Breast epithelium (tissue), 4 donors: ENCODE data around the gene TGFA. TPM values are rescaled to one million over a fixed set of nuclear protein-coding genes. Genes with fewer than 3 reads are reported as not detected.

Source experiments
- DNase-seq, 2 donors: peaks; one replicate each; pipeline ENCODE4 v3.0.0-alpha.2; 2019; ENCODE audit warnings: low spot score in 2 of 2
- H3K27ac ChIP-seq, 2 donors: fragments of 200-600 bp; sonication (generic) in 1 of 2; one replicate each; pipeline ENCODE4 v1.5.1; 2016 to 2019; ENCODE audit warnings: mild to moderate bottlenecking in 1 of 2
- H3K27me3 ChIP-seq, 2 donors: fragments of 200-600 bp; sonication (generic) in 1 of 2; one replicate each; pipeline versions ENCODE4 v1.5.1 to v1.6.0; 2017 to 2019; ENCODE audit warnings: control low read depth in 1 of 2, mild to moderate bottlenecking in 1 of 2
- H3K36me3 ChIP-seq: fragments of 200-600 bp; one replicate; pipeline ENCODE4 v1.5.1; 2019
- H3K4me1 ChIP-seq, 2 donors: fragments of 200-600 bp; sonication (generic); one replicate each; pipeline ENCODE4 v1.5.1; 2016 to 2019; ENCODE audit warnings: control low read depth in 1 of 2
- H3K4me3 ChIP-seq, 3 donors: fragments of 200-600 bp; sonication (generic); 1 replicate in 2 of 3; 2 replicates in 1 of 3; pipeline ENCODE4 v1.5.1; 2016 to 2019; ENCODE audit warnings: mild to moderate bottlenecking in 3 of 3, moderate library complexity in 2 of 3
- H3K9me3 ChIP-seq, 2 donors: fragments of 200-600 bp; sonication (generic) in 1 of 2; one replicate each; pipeline ENCODE4 v1.5.1; 2016 to 2019; ENCODE audit warnings: control low read depth in 1 of 2
- POLR2A ChIP-seq: fragments of 450-650 bp; IDR thresholded peaks from one replicate; pipeline ENCODE4 v1.6.1; 2016; ENCODE audit warnings: antibody characterized with exemption, mild to moderate bottlenecking, moderate library complexity
- POLR2AphosphoS5 ChIP-seq, 3 donors: sonication (generic); formaldehyde crosslinking; IDR thresholded peaks; one replicate each; pipeline ENCODE4 v1.6.1; 2017; ENCODE audit warnings: antibody characterized with exemption in 3 of 3
- intact Hi-C: fragments of 100-400 bp; cut with DNase I; formaldehyde crosslinking; loops from one replicate; pipeline ENCODE4 v1.15.1; 2023; ENCODE audit warnings: low total_unique reads
- total RNA-seq, 3 donors: library from RNA; depleted of rRNA; stranded (reverse); fragments of >200 nt; gene quantifications; one replicate each; pipeline ENCODE4 v1.1.0, GENCODE V29; 2016
- TF ChIP-seq, protein P1 (sequence below), 3 donors: fragments of 450-650 bp; IDR thresholded peaks; one replicate each; pipeline ENCODE4 v1.5.1; 2016 to 2017; ENCODE audit warnings: antibody characterized with exemption in 3 of 3, mild to moderate bottlenecking in 3 of 3, moderate library complexity in 3 of 3

The TGFA gene
- total RNA-seq, 3 donors from 2014 or later = 1.1 to 16.1 (median 4.9) TPM

DNA sequence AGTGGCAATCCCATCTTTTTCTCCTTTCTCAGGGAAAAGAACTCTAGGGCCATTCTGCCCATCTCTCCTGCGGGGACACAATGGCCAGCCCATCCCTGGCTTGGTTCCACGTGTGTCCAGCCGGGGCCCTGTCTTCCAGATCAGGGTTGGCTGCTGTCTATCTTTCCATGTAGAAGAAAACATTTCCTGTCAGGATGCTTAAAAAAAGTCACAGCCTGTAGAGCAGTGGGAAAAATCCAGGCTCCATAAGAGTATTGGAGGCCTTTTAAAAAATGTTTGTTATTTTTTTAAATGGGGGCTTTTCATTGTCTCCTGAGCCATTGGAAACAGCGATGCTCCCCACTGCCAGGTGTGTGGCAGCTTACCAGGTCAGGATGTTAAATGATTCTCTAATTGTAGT is 105.6 kb downstream of the TGFA start:
- H3K36me3 ChIP-seq = no peaks in the 10 kb centered on the region
- H3K4me3 ChIP-seq = no peak overlapping the region
- DNase-seq = no peak
- H3K9me3 ChIP-seq = no peaks in the 10 kb centered on the region
- H3K27ac ChIP-seq = no peak overlapping the region
- no peak for TF ChIP-seq POLR2AphosphoS5 (IDR thresholded peaks at IDR 0.05)
- TF ChIP-seq, protein P1, sequence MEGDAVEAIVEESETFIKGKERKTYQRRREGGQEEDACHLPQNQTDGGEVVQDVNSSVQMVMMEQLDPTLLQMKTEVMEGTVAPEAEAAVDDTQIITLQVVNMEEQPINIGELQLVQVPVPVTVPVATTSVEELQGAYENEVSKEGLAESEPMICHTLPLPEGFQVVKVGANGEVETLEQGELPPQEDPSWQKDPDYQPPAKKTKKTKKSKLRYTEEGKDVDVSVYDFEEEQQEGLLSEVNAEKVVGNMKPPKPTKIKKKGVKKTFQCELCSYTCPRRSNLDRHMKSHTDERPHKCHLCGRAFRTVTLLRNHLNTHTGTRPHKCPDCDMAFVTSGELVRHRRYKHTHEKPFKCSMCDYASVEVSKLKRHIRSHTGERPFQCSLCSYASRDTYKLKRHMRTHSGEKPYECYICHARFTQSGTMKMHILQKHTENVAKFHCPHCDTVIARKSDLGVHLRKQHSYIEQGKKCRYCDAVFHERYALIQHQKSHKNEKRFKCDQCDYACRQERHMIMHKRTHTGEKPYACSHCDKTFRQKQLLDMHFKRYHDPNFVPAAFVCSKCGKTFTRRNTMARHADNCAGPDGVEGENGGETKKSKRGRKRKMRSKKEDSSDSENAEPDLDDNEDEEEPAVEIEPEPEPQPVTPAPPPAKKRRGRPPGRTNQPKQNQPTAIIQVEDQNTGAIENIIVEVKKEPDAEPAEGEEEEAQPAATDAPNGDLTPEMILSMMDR (IDR thresholded peaks at IDR 0.05) = no peak
- no peak for TF ChIP-seq POLR2A
- no peaks in the 10 kb centered on the region for H3K27me3 ChIP-seq
- no peaks in the 10 kb centered on the region for H3K4me1 ChIP-seq
- intact Hi-C loops = no loop called here

GRCh38 chr2:70443726-70444125 is 109.9 kb downstream of the TGFA start:
- H3K9me3 ChIP-seq = no peaks in the 10 kb centered on the region
- no peak for DNase-seq
- TF ChIP-seq POLR2AphosphoS5 (IDR thresholded peaks at IDR 0.05) (no peak), POLR2A (no peak)
- TF ChIP-seq, protein P1 (IDR thresholded peaks at IDR 0.05) = no peak

GRCh38 chr2:70443078-70443465 is 110.6 kb downstream of the TGFA start:
- Histone ChIP-seq H3K27me3 (no peaks in the 10 kb centered on the region), H3K36me3 (no peaks in the 10 kb centered on the region), H3K9me3 (no peaks in the 10 kb centered on the region), H3K27ac (no peak overlapping the region), H3K4me1 (no peaks in the 10 kb centered on the region), H3K4me3 (no peak overlapping the region)
- DNase-seq = no peak
- no peak for TF ChIP-seq POLR2AphosphoS5 (IDR thresholded peaks at IDR 0.05)
- TF ChIP-seq, protein P1 (IDR thresholded peaks at IDR 0.05) = no peak
- TF ChIP-seq POLR2A = no peak
- intact Hi-C loops = no loop called here

More at GRCh38 chr2:70443726-70444125, 109.9 kb downstream of the TGFA start:
- intact Hi-C loops = no loop called here
- Histone ChIP-seq H3K27me3 (no peaks in the 10 kb centered on the region), H3K36me3 (no peaks in the 10 kb centered on the region), H3K27ac (no peak overlapping the region), H3K4me1 (no peaks in the 10 kb centered on the region), H3K4me3 (no peak overlapping the region)

DNA sequence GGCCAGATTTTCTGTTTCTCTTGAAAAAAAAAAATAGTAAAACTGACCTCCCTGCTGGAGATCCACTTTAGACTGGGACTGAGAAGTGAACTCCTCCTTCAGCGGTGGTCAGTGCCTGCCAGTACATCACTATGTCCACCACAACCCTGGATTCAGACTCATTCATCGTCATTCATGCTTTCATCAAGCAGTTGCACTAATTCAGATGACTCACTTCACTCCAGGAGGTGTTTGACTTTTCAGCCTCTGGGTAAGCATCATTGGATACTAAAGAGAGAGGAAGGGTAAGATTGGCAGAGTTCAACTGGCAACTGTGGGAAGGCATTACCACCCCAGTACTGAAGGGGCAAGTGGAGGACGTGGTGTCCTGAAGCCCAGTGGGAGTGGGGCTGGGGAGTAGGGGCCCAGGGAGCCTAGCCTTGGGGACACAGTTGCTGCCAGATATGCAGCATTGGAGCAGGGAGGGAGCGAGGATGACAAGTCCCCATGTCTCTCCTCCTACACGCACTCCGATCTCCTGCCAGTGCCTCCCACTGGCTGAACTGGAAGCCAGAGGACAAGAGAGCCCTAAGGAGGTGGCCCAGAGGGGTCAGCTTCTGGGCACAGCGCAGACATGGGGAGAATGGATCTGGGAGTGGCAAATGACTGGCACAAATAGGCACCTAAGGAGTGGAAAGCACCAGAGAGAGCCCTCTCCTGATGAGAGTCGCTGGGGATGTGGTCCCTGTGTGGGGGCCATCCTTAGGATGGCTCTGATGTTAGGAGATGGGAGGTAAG is 111.1 kb downstream of the TGFA start:
- no peaks in the 10 kb centered on the region for H3K4me1 ChIP-seq
- H3K27ac ChIP-seq = no peak overlapping the region
- H3K36me3 ChIP-seq = no peaks in the 10 kb centered on the region
- H3K27me3 ChIP-seq = no peaks in the 10 kb centered on the region
- intact Hi-C loops = no loop called here
- H3K4me3 ChIP-seq = no peak overlapping the region
- DNase-seq = no peak
- no peaks in the 10 kb centered on the region for H3K9me3 ChIP-seq
- no peak for TF ChIP-seq POLR2A
- TF ChIP-seq, protein P1 (IDR thresholded peaks at IDR 0.05) = no peak
- no peak for TF ChIP-seq POLR2AphosphoS5 (IDR thresholded peaks at IDR 0.05)

GRCh38 chr2:70440621-70441020 is 113.0 kb downstream of the TGFA start:
- Histone ChIP-seq H3K27ac (no peak overlapping the region), H3K27me3 (no peaks in the 10 kb centered on the region), H3K9me3 (no peaks in the 10 kb centered on the region), H3K36me3 (no peaks in the 10 kb centered on the region), H3K4me1 (no peaks in the 10 kb centered on the region), H3K4me3 (no peak overlapping the region)
- intact Hi-C loops = no loop called here
- DNase-seq = no peak
- TF ChIP-seq, protein P1 (IDR thresholded peaks at IDR 0.05) = no peak
- TF ChIP-seq POLR2A = no peak
- TF ChIP-seq POLR2AphosphoS5 (IDR thresholded peaks at IDR 0.05) = no peak
